ENCODE measurements around the gene KCNE2.
"Not testable (repeated sequence)": the region's sequence is repeated elsewhere in the genome, so short reads cannot be mapped to it uniquely, and the experiment has no call there.

KCNE2 gene

DNA sequence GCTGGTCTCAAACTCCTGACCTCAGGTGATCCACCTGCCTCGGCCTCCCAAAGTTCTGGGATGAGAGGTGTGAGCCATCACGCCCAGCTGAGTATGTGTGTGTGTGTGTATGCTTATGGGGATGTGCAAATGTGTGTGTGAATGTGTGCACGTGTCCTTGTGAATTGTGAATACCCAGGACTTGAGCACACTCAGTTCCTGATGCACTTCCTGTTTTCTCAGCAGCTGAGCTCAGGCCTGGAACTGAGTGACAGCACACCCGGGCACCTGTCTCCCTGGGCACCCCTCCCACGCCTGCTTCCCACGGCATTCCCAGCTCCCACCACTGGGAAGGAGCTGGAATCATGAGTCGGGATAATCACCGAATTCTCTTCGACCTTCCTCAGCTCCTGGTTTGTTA is 43.5 kb downstream of the KCNE2 start:
- not testable (repeated sequence) for DNase-seq (ENCODE audit: low read depth)

DNA sequence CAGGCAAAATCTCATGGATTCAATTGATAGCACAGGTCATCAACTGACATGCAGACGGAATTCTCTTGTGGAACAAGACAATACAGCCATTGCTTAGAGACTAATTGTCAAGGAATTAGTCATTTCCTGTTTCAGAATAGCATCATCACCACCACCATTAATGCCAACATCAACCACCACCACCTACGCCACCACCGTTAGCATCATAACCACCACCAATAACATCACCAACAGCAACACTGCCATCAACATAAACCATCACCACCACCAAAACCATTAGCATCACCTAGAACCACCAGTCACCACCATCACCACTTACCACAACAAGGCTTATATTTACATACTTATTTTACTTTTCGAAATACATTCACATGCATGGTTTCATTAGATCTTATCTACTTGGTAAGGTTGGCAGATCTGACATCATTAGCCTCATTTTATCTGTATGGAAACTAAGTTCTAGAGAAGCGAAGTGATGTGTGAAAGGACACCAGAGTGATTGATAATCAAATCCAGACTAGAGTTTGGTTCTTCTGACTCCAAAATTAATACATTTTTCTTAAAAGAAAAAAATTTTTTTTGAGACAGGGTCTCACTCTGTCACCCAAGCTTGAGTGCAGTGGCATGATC is 53.8 kb downstream of the KCNE2 start:
- DNase-seq (ENCODE audit: low read depth): not testable (repeated sequence)

Measured in activated gamma-delta T cell treated with anti-CD3 and anti-CD28 coated beads, Interleukin-2, amount 50 U/mL, for 16 hours (primary cell).